ENCODE measurements around the gene ABO. TPM values are rescaled to one million over a fixed set of nuclear protein-coding genes. Genes with fewer than 3 reads are reported as not detected.

Gene ABO
- total RNA-seq, 6 experiments from 2014 or later = 0.06 to 0.29 TPM; not detected in 4

DNA sequence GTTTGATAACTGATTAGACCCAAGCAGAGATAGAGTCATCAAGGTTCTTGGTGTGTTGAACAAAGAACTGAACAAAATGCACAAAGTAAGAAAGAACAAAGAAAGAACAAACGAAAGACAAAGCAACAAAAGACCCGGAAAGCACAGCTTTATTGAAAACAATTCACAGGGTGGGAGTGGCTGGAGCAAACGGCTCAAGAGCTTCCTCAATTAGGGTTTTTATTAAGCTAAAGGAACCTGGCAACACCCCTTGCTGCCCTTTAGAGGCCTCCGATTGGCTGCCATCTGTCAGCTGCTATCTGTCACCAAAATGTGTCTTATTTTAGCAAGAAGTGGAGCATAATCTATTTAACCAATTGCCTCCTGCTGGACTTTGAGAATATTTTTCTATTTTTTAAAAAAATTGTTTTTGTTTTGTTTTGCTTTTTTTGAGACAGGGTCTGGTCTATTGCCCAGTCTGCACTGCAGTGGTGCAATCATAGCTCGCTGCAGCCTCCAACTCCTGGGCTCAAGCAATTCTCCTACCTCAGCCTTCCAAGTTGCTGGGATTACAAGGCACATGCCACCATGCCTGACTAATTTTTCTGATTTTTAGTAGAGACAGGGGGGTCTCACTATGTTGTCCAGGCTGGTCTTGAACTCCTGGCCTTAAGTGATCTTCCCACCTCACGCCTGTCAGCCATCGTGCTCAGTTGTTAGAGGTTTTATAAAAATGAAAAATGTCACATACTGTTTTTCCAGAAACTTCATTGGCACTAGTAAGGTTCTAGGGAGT, 7.7 kb upstream of the ABO start:
- ATAC-seq (no peak), DNase-seq (no peak)
- intact Hi-C loops (cut with DNase I) = no loop called here
- TF ChIP-seq POLR2A (IDR thresholded peaks at IDR 0.05) = no peak
- TF ChIP-seq, protein P1, sequence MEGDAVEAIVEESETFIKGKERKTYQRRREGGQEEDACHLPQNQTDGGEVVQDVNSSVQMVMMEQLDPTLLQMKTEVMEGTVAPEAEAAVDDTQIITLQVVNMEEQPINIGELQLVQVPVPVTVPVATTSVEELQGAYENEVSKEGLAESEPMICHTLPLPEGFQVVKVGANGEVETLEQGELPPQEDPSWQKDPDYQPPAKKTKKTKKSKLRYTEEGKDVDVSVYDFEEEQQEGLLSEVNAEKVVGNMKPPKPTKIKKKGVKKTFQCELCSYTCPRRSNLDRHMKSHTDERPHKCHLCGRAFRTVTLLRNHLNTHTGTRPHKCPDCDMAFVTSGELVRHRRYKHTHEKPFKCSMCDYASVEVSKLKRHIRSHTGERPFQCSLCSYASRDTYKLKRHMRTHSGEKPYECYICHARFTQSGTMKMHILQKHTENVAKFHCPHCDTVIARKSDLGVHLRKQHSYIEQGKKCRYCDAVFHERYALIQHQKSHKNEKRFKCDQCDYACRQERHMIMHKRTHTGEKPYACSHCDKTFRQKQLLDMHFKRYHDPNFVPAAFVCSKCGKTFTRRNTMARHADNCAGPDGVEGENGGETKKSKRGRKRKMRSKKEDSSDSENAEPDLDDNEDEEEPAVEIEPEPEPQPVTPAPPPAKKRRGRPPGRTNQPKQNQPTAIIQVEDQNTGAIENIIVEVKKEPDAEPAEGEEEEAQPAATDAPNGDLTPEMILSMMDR (IDR thresholded peaks at IDR 0.05) = no peak
- no peaks in the 10 kb centered on the region for H3K36me3 ChIP-seq
- no peaks in the 10 kb centered on the region for H3K9me3 ChIP-seq
- H3K4me3 ChIP-seq = no peak overlapping the region
- no peaks in the 10 kb centered on the region for H3K4me1 ChIP-seq
- 71% methylated on average over 7 of the region's 7 CpGs for WGBS (ENCODE audit: insufficient coverage, low coverage, low lambda C conversion rate, missing lambda C conversion rate)
- H3K27ac ChIP-seq = no peak overlapping the region
- H3K27me3 ChIP-seq = no peaks in the 10 kb centered on the region

DNA sequence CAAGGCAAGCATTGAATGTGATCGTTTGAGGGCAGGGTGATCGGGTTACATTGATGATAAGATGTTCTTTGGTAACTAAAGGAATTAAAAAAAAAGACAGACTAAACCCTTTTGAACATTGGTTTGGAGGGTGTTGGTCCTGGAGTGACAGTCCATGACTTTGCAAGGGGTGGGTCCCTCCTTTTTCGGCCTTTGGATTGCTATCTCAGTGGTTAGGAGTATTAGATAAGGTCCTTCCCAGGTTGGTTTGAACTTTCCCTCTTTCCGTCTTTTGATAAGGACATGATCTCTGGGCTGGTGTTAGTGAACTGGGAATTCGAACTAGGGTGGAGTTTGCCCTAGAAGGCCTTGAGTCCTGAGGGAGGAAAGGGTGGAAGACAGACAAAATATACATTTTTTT, 5.4 kb upstream of the ABO start:
- Histone ChIP-seq H3K9me3 (no peaks in the 10 kb centered on the region), H3K4me3 (no peak overlapping the region), H3K27ac (no peak overlapping the region), H3K27me3 (no peaks in the 10 kb centered on the region), H3K36me3 (no peaks in the 10 kb centered on the region), H3K4me1 (no peaks in the 10 kb centered on the region)
- WGBS (ENCODE audit: insufficient coverage, low coverage, low lambda C conversion rate, missing lambda C conversion rate) = 42% methylated on average over 5 of the region's 5 CpGs
- no peak for ATAC-seq
- intact Hi-C loops (cut with DNase I) = no loop called here
- TF ChIP-seq, protein P1 (IDR thresholded peaks at IDR 0.05) = no peak
- TF ChIP-seq POLR2A (IDR thresholded peaks at IDR 0.05) = no peak
- no peak for DNase-seq

DNA sequence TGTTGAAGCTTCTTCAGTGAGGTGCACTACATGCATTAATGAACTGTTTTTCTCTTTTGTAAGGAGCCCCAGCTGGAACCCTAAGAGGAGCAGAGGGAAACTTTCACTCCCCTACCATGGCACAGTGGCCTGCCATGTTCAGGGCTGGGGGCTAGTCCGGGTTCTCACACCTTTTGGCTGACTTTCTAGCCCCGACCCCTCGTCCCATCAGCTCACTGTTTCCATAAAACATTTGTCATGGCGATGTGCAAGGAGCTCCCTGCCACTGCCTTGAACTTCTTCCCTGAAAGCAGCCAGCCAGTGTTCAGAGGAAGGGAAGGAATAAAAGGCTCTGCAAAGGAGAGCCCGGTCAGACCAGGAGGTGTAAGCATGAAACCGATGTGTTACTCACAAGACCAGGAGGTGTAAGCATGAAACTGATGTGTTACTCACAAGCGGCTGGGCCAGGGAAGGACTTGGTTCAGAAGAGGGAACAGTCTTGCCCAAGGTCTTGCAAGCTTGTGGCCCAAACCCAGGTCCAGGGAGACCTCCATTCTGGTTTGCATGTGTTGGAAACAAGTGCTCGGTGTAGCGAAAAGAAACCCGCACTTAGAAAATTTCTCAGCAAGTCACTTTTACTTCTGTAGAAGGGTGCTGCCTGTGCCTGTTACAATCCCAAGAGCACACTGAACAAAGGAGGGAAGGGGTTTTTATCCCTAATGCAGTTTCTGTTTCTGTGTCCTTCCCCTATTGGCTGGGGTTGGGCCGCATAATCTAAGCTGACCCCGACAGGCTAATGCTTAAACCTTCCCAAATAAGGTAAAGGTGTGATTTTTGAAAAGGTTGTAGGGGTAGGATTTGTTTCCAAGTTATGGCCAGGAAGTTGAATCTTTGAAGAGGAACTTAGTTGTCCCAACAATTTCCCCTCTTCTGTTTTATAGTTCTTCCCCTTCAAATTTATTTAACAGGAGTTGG, 3.4 kb upstream of the ABO start:
- ATAC-seq (no peak), DNase-seq (no peak)
- no peak for TF ChIP-seq POLR2A (IDR thresholded peaks at IDR 0.05)
- TF ChIP-seq, protein P1 (IDR thresholded peaks at IDR 0.05) = no peak
- Histone ChIP-seq H3K4me3 (no peak overlapping the region), H3K4me1 (no peaks in the 10 kb centered on the region), H3K27me3 (no peaks in the 10 kb centered on the region), H3K27ac (no peak overlapping the region), H3K9me3 (no peaks in the 10 kb centered on the region), H3K36me3 (no peaks in the 10 kb centered on the region)
- 44% methylated on average over 8 of the region's 12 CpGs for WGBS (ENCODE audit: insufficient coverage, low coverage, low lambda C conversion rate, missing lambda C conversion rate)
- intact Hi-C loops (cut with DNase I) = no loop called here

DNA sequence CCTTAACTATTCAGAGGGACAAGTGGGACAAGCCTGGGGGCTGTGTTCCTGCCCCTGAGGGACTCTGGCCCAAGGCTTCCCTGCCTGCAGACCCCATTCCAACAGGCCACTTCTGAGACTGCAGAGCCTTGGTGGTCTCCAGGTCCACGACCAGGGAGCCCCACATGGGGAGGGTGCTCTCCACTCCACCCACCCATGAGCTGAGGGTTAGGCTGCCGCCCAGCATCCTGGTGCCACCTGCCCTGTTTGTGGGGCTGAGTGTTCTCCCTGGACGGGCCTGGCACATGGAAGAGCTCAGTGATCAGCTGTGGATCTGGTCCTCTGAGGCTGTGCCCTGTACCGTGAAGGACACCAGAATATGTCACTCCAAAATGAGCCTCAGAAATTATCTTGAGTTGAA, 2.5 kb upstream of the ABO start:
- Histone ChIP-seq H3K9me3 (no peaks in the 10 kb centered on the region), H3K4me1 (no peaks in the 10 kb centered on the region), H3K4me3 (no peak overlapping the region), H3K27ac (no peak overlapping the region), H3K36me3 (no peaks in the 10 kb centered on the region), H3K27me3 (no peaks in the 10 kb centered on the region)
- intact Hi-C loops (cut with DNase I) = no loop called here
- TF ChIP-seq, protein P1 (IDR thresholded peaks at IDR 0.05) = no peak
- TF ChIP-seq POLR2A (IDR thresholded peaks at IDR 0.05) = no peak
- no peak for ATAC-seq
- no peak for DNase-seq
- WGBS (ENCODE audit: insufficient coverage, low coverage, low lambda C conversion rate, missing lambda C conversion rate) = 82% methylated on average over 2 of the region's 4 CpGs
